HCT116 (cell line): Measurements from ENCODE around the gene FBXO42. TPM values are rescaled to one million over a fixed set of nuclear protein-coding genes. Genes with fewer than 3 reads are reported as not detected.

Experiments used
- ATAC-seq: fragments of 200-7000 bp; cut with Tn5 transposase; 2 replicates; pipeline ENCODE4 v1.9.1; 2020; ENCODE audit warnings: mild to moderate bottlenecking, moderate library complexity
- BruUV-seq: library from RNA; stranded (reverse); fragments of 400-500 nt; replicated peaks from 2 replicates; lab custom pipeline; 2021; lab: Mats Ljungman, UMichigan
- CTCF ChIA-PET: fragments of 300-600 bp; sonication (Branson Sonifier 250); formaldehyde crosslinking; loops from one replicate; lab custom pipeline; 2021; ENCODE audit warnings: antibody characterized with exemption; lab: Charles Lee
- POLR2A ChIA-PET: fragments of 300-600, 350-600 bp; sonication (Branson Sonifier 250); formaldehyde crosslinking; loops from one replicate; lab custom pipeline; 2021; ENCODE audit warnings: antibody characterized with exemption; lab: Charles Lee
- RAD21 ChIA-PET, 2 experiments: fragments of 300-600 bp; sonication (Branson Sonifier 250); formaldehyde crosslinking; loops; one replicate each; lab custom pipeline; 2023; ENCODE audit warnings: low total read pairs in 2 of 2; ENCODE audit not compliant: uncharacterized antibody in 2 of 2, unreplicated experiment in 2 of 2, low non-redundant PET in 1 of 2; lab: Charles Lee
- DNase-seq: peaks from one replicate; pipeline ENCODE4 v3.0.0-alpha.2; 2010; ENCODE audit warnings: low read depth, low spot score
- H2AFZ ChIP-seq: fragments of 200-600 bp; shearing (Covaris generic), sonication (generic); 2 replicates; pipeline ENCODE4 v1.6.1; 2017; ENCODE audit warnings: low read depth, mixed run types, mixed read lengths, antibody characterized with exemption, low read length; ENCODE audit not compliant: poor library complexity, severe bottlenecking
- H3K27ac ChIP-seq: 2 replicates; pipeline ENCODE4 v1.5.1; 2012; ENCODE audit warnings: low read depth, low read length
- H3K27me3 ChIP-seq: fragments of 200-600 bp; sonication (generic); 2 replicates; pipeline ENCODE4 v1.6.1; 2016; ENCODE audit warnings: mixed run types, low read length, mixed read lengths; ENCODE audit not compliant: insufficient read depth
- H3K36me3 ChIP-seq, 2 experiments: fragments of 200-500 bp in 1 of 2; fragments of 200-600 bp in 1 of 2; sonication (Bioruptor generic) in 1 of 2; sonication (generic) in 1 of 2; 2 replicates each; pipeline versions ENCODE4 v1.5.1 to v1.6.1; 2014 to 2016; ENCODE audit warnings: low read length in 2 of 2, inconsistent platforms in 1 of 2, mixed read lengths in 1 of 2, mixed run types in 1 of 2; ENCODE audit not compliant: insufficient read depth in 2 of 2, control insufficient read depth in 1 of 2
- H3K4me1 ChIP-seq, 2 experiments: fragments of 200-600 bp in 1 of 2; sonication (generic) in 1 of 2; 2 replicates each; pipeline versions ENCODE4 v1.5.1 to v1.6.1; 2012 to 2017; ENCODE audit warnings: low read length in 2 of 2, inconsistent platforms in 1 of 2, mild to moderate bottlenecking in 1 of 2, mixed read lengths in 1 of 2, mixed run types in 1 of 2, moderate library complexity in 1 of 2; ENCODE audit not compliant: insufficient read depth in 2 of 2, control insufficient read depth in 1 of 2
- H3K4me2 ChIP-seq: fragments of 200-600 bp; sonication (generic); 2 replicates; pipeline ENCODE4 v1.6.1; 2017; ENCODE audit warnings: mixed run types, low read length, mixed read lengths
- H3K4me3 ChIP-seq, 2 experiments: fragments of 200-600 bp in 1 of 2; sonication (generic) in 1 of 2; replicated peaks in 1 of 2; 2 replicates each; pipeline ENCODE4 v1.5.1; 2011 to 2016; ENCODE audit warnings: low read length in 2 of 2, control low read depth in 1 of 2, low read depth in 1 of 2, mild to moderate bottlenecking in 1 of 2, mixed read lengths in 1 of 2, mixed run types in 1 of 2
- H3K79me2 ChIP-seq: fragments of 200-600 bp; sonication (generic); 2 replicates; pipeline ENCODE4 v1.6.1; 2017; ENCODE audit warnings: mild to moderate bottlenecking, mixed run types, low read length, moderate library complexity, mixed read lengths; ENCODE audit not compliant: insufficient read depth
- H3K9ac ChIP-seq: fragments of 200-600 bp; sonication (generic); 2 replicates; pipeline ENCODE4 v1.6.1; 2016; ENCODE audit warnings: low read length, mixed read lengths
- H3K9me2 ChIP-seq: fragments of 200-600 bp; sonication (generic), shearing (Covaris generic); 2 replicates; pipeline ENCODE4 v1.6.1; 2017; ENCODE audit warnings: mixed run types, mild to moderate bottlenecking, moderate library complexity; ENCODE audit not compliant: insufficient read depth
- H3K9me3 ChIP-seq, 2 experiments: fragments of 200-500 bp in 1 of 2; fragments of 200-600 bp in 1 of 2; sonication (Bioruptor generic) in 1 of 2; sonication (generic) in 1 of 2; 2 replicates each; pipeline ENCODE4 v1.6.1; 2014 to 2017; ENCODE audit warnings: low read length in 2 of 2, mixed read lengths in 2 of 2, inconsistent platforms in 1 of 2, low read depth in 1 of 2, mild to moderate bottlenecking in 1 of 2, mixed run types in 1 of 2, moderate library complexity in 1 of 2; ENCODE audit not compliant: control insufficient read depth in 1 of 2, insufficient read depth in 1 of 2
- H4K20me1 ChIP-seq: fragments of 200-600 bp; sonication (generic), shearing (Covaris generic); 2 replicates; pipeline ENCODE4 v1.6.1; 2017; ENCODE audit warnings: mixed run types, mild to moderate bottlenecking, moderate library complexity; ENCODE audit not compliant: insufficient read depth
- CBX3 ChIP-seq: IDR thresholded peaks from 2 replicates; pipeline ENCODE4 v1.6.1; 2012; ENCODE audit warnings: low read depth
- CTCF ChIP-seq, 3 experiments: fragments of 200-600 bp in 1 of 3; sonication (generic) in 1 of 3; IDR thresholded peaks in 2 of 3; conservative IDR thresholded peaks in 1 of 3; 2 replicates each; pipeline ENCODE4 v1.5.1; 2012 to 2017; ENCODE audit warnings: low read depth in 2 of 3, low read length in 2 of 3, antibody characterized with exemption in 1 of 3, borderline replicate concordance in 1 of 3, control low read depth in 1 of 3, mild to moderate bottlenecking in 1 of 3, mixed read lengths in 1 of 3, mixed run types in 1 of 3, moderate library complexity in 1 of 3; ENCODE audit not compliant: insufficient read depth in 1 of 3
- EZH2 ChIP-seq: fragments of 200-600 bp; sonication (generic); IDR thresholded peaks from 2 replicates; pipeline ENCODE4 v1.6.1; 2017; ENCODE audit warnings: antibody characterized with exemption, mixed run types
- JUND ChIP-seq: IDR thresholded peaks from 2 replicates; pipeline ENCODE4 v1.6.1; 2012
- POLR2A ChIP-seq: IDR thresholded peaks from 2 replicates; pipeline ENCODE4 v1.7.0; 2011; ENCODE audit warnings: borderline replicate concordance; ENCODE audit not compliant: insufficient read depth, insufficient read length; ENCODE audit errors: extremely low read depth
- POLR2AphosphoS5 ChIP-seq: IDR thresholded peaks from 2 replicates; pipeline ENCODE4 v1.6.1; 2011; ENCODE audit warnings: mild to moderate bottlenecking, low read depth, low read length, moderate library complexity
- RAD21 ChIP-seq: IDR thresholded peaks from 2 replicates; pipeline ENCODE4 v1.6.1; 2012; ENCODE audit warnings: low read depth, mild to moderate bottlenecking
- YY1 ChIP-seq: IDR thresholded peaks from 2 replicates; pipeline ENCODE4 v1.6.1; 2011; ENCODE audit warnings: low read length, low read depth, moderate library complexity, mild to moderate bottlenecking; ENCODE audit not compliant: insufficient replicate concordance; ENCODE audit errors: extremely low read depth
- ZBTB33 ChIP-seq: IDR thresholded peaks from 2 replicates; pipeline ENCODE4 v1.6.1; 2011; ENCODE audit warnings: mild to moderate bottlenecking, low read length, moderate library complexity; ENCODE audit not compliant: insufficient replicate concordance; ENCODE audit errors: extremely low read depth
- intact Hi-C: fragments of 100-400 bp; cut with micrococcal nuclease; formaldehyde crosslinking; loops from 2 replicates; pipeline ENCODE4 v1.10.0; 2022
- total RNA-seq: library from RNA; stranded (reverse); gene quantifications from one replicate; pipeline ENCODE4 v1.2.1, GENCODE V29; 2021; ENCODE audit not compliant: unreplicated experiment
- TF ChIP-seq, protein P1 (sequence below): IDR thresholded peaks from 2 replicates; pipeline ENCODE4 v1.6.1; 2012; ENCODE audit warnings: low read depth

FBXO42 gene
- total RNA-seq, 1 experiment from 2014 or later = 20.6 TPM

- Histone ChIP-seq H3K9me2 (no peaks in the 10 kb centered on the region), H3K79me2 (peaks cover 9% of the 10 kb centered on the region; the same call in 1 of the 2 replicates), H3K4me2 (peak overlapping the region; percentile 95), H2AFZ (peak overlapping the region; percentile 9), H3K9me3 (no peaks in the 10 kb centered on the region), H3K4me1 (peaks cover 25 to 53% of the 10 kb centered on the region in 2 experiments), H3K9ac (peak overlapping the region; percentile 90), H4K20me1 (no peaks in the 10 kb centered on the region), H3K27ac (peak overlapping the region; percentile 91)
- POLR2A ChIA-PET = interaction anchor here (0.6 to 3.4 kb wide), 9 partner anchors 10 to 124 kb away, joined by 3 to 34 read pairs (median 3); partner anchors contain the start of gene EPHA2
- ATAC-seq = peak; percentile 84
- RAD21 ChIA-PET = interaction anchor here (0.7 to 1.1 kb wide), 2 partner anchors 26 to 124 kb away, joined by 3 to 4 read pairs; no protein-coding TSS in a partner anchor
- peak; percentile 98 for DNase-seq
- BruUV-seq = no TSS peak
- CTCF ChIA-PET = interaction anchor here (0.7 to 1.6 kb wide), 5 partner anchors 11 to 157 kb away, joined by 3 to 6 read pairs (median 4); no protein-coding TSS in a partner anchor
- intact Hi-C loops = loop anchor here (1.0 to 2.0 kb wide), 4 partner anchors 10 to 161 kb away; partner anchors contain the start of genes CPLANE2 and SZRD1
- TF ChIP-seq RAD21 = no peak
- TF ChIP-seq JUND = no peak
- peak; percentile 92 for TF ChIP-seq POLR2AphosphoS5
- no peak for TF ChIP-seq CTCF (IDR thresholded peaks at IDR 0.05 in 2 of 3, conservative IDR thresholded peaks at IDR 0.05 in 1 of 3; ENCODE audit: borderline replicate concordance in 1 of 3, insufficient read depth in 1 of 3, low read depth in 2 of 3, low read length in 2 of 3)
- no peak for TF ChIP-seq EZH2
- TF ChIP-seq ZBTB33 = peak; percentile 65
- TF ChIP-seq, protein P1, sequence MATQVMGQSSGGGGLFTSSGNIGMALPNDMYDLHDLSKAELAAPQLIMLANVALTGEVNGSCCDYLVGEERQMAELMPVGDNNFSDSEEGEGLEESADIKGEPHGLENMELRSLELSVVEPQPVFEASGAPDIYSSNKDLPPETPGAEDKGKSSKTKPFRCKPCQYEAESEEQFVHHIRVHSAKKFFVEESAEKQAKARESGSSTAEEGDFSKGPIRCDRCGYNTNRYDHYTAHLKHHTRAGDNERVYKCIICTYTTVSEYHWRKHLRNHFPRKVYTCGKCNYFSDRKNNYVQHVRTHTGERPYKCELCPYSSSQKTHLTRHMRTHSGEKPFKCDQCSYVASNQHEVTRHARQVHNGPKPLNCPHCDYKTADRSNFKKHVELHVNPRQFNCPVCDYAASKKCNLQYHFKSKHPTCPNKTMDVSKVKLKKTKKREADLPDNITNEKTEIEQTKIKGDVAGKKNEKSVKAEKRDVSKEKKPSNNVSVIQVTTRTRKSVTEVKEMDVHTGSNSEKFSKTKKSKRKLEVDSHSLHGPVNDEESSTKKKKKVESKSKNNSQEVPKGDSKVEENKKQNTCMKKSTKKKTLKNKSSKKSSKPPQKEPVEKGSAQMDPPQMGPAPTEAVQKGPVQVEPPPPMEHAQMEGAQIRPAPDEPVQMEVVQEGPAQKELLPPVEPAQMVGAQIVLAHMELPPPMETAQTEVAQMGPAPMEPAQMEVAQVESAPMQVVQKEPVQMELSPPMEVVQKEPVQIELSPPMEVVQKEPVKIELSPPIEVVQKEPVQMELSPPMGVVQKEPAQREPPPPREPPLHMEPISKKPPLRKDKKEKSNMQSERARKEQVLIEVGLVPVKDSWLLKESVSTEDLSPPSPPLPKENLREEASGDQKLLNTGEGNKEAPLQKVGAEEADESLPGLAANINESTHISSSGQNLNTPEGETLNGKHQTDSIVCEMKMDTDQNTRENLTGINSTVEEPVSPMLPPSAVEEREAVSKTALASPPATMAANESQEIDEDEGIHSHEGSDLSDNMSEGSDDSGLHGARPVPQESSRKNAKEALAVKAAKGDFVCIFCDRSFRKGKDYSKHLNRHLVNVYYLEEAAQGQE = no peak
- TF ChIP-seq POLR2A = peak; percentile 63
- TF ChIP-seq CBX3 = no peak
- TF ChIP-seq YY1 = peak; percentile 8
- TF ChIP-seq, all 23 proteins: peak for 4
- Histone ChIP-seq H3K4me3 (peak overlapping the region; percentile 88 to 93), H3K36me3 (peaks cover 8 to 27% of the 10 kb centered on the region in 2 experiments; a peak in 1 of 4 replicates), H3K27me3 (no peaks in the 10 kb centered on the region)
These were observed 145.5 kb downstream of the FBXO42 start for GRCh38 chr1:16206547-16207317.
